Astrocyte (in vitro differentiated cells and primary cell): Measurements from ENCODE around the gene TJAP1. TPM values are rescaled to one million over a fixed set of nuclear protein-coding genes. Genes with fewer than 3 reads are reported as not detected.

Experiments used
- DNase-seq: peaks from one replicate; pipeline ENCODE4 v3.0.0-alpha.2; 2010; ENCODE audit warnings: low read depth
- FAIRE-seq: peaks from 2 replicates; lab custom pipeline; 2011; peaks lifted over from hg19 to GRCh38; lab: Jason Lieb, UNC
- H2AFZ ChIP-seq: 2 replicates; pipeline ENCODE4 v1.6.0; 2012; ENCODE audit warnings: low read depth, low read length, inconsistent platforms
- H3K27ac ChIP-seq: 2 replicates; pipeline ENCODE4 v1.5.1; 2011; ENCODE audit warnings: low read depth, low read length, inconsistent platforms
- H3K27me3 ChIP-seq: 2 replicates; pipeline ENCODE4 v1.6.0; 2011; ENCODE audit warnings: low read length, inconsistent platforms; ENCODE audit not compliant: insufficient read depth
- H3K36me3 ChIP-seq: 2 replicates; pipeline ENCODE4 v1.5.1; 2011; ENCODE audit warnings: low read length, inconsistent platforms; ENCODE audit not compliant: insufficient read depth
- H3K4me1 ChIP-seq: 2 replicates; pipeline ENCODE4 v1.5.1; 2011; ENCODE audit warnings: low read length, inconsistent platforms; ENCODE audit not compliant: insufficient read depth
- H3K4me2 ChIP-seq: 2 replicates; pipeline ENCODE4 v1.6.0; 2012; ENCODE audit warnings: low read length, inconsistent platforms
- H3K4me3 ChIP-seq: 2 replicates; pipeline ENCODE4 v1.5.1; 2011; ENCODE audit warnings: low read depth, mild to moderate bottlenecking, low read length, inconsistent platforms; ENCODE audit not compliant: insufficient read depth
- H3K79me2 ChIP-seq: 2 replicates; pipeline ENCODE4 v1.6.0; 2012; ENCODE audit warnings: mild to moderate bottlenecking, low read length, inconsistent platforms; ENCODE audit not compliant: insufficient read depth
- H3K9ac ChIP-seq: 2 replicates; pipeline ENCODE4 v1.6.0; 2012; ENCODE audit warnings: mild to moderate bottlenecking, low read length, inconsistent platforms
- H3K9me3 ChIP-seq: 2 replicates; pipeline ENCODE4 v1.5.1; 2012; ENCODE audit warnings: low read depth, mild to moderate bottlenecking, low read length, inconsistent platforms; ENCODE audit not compliant: insufficient read depth
- H4K20me1 ChIP-seq: 2 replicates; pipeline ENCODE4 v1.6.0; 2012; ENCODE audit warnings: low read length, inconsistent platforms; ENCODE audit not compliant: insufficient read depth
- H3K27ac Mint-ChIP-seq: one replicate; pipeline ENCODE4 v1.8.0; 2021; ENCODE audit warnings: mild to moderate bottlenecking, mixed read lengths; ENCODE audit not compliant: unreplicated experiment
- H3K27me3 Mint-ChIP-seq: one replicate; pipeline ENCODE4 v1.8.0; 2021; ENCODE audit warnings: low read depth, mixed read lengths; ENCODE audit not compliant: unreplicated experiment
- H3K36me3 Mint-ChIP-seq: one replicate; pipeline ENCODE4 v1.8.0; 2021; ENCODE audit warnings: low read depth, mixed read lengths; ENCODE audit not compliant: unreplicated experiment
- H3K4me1 Mint-ChIP-seq: one replicate; pipeline ENCODE4 v1.8.0; 2021; ENCODE audit warnings: low read depth, mixed read lengths; ENCODE audit not compliant: unreplicated experiment
- H3K4me3 Mint-ChIP-seq: one replicate; pipeline ENCODE4 v1.8.0; 2021; ENCODE audit warnings: mild to moderate bottlenecking, moderate library complexity, mixed read lengths; ENCODE audit not compliant: unreplicated experiment
- H3K9me3 Mint-ChIP-seq: one replicate; pipeline ENCODE4 v1.8.0; 2021; ENCODE audit warnings: mild to moderate bottlenecking, mixed read lengths; ENCODE audit not compliant: unreplicated experiment
- EZH2 ChIP-seq: IDR thresholded peaks from 2 replicates; pipeline ENCODE4 v1.6.1; 2012; ENCODE audit warnings: mild to moderate bottlenecking, low read length, inconsistent platforms; ENCODE audit not compliant: insufficient read depth
- total RNA-seq: library from RNA; stranded (reverse); gene quantifications from 2 replicates; pipeline ENCODE4 v1.2.1, GENCODE V29; 2021
- TF ChIP-seq, protein P1 (sequence below): IDR thresholded peaks from 2 replicates; pipeline ENCODE4 v1.5.1; 2011; ENCODE audit warnings: low read depth, mild to moderate bottlenecking, inconsistent platforms, low read length, moderate library complexity; ENCODE audit not compliant: insufficient read depth

The TJAP1 gene
- total RNA-seq, 1 donor from 2014 or later = 26.6 TPM

DNA sequence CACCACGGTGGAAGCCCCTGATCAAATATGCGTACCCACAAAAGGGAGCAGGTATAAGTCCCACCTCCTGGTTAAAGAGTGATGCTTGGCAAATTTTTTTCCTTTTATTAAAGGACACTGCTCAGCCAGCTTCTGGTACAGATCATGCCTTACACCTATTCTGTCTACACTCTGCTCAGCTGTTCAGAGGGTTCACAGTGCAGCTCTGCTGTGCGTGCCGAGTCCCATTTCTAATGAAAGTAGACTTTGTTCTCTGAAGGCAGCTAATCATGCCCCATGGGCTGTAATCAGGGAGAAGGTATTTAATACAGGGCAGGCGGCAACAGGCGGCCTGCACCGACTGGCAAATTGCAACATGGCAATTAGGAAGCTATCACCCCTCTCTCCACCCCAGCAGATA is 16.5 kb downstream of the TJAP1 start:
- no peak for FAIRE-seq
- H3K4me2 ChIP-seq = no peak overlapping the region
- H3K9ac ChIP-seq = no peak overlapping the region
- H3K9me3 Mint-ChIP-seq = no peaks in the 10 kb centered on the region
- no peak overlapping the region for H3K4me3 ChIP-seq
- no peak overlapping the region for H3K27ac Mint-ChIP-seq
- H3K4me3 Mint-ChIP-seq = no peak overlapping the region
- H3K9me3 ChIP-seq = no peaks in the 10 kb centered on the region
- H3K36me3 Mint-ChIP-seq = peaks cover 5% of the 10 kb centered on the region
- no peak for DNase-seq
- H3K27me3 ChIP-seq = no peaks in the 10 kb centered on the region
- peaks cover 41% of the 10 kb centered on the region for H3K79me2 ChIP-seq
- H3K27ac ChIP-seq = no peak overlapping the region
- H3K27me3 Mint-ChIP-seq = no peaks in the 10 kb centered on the region
- H3K36me3 ChIP-seq = no peaks in the 10 kb centered on the region
- no peak for TF ChIP-seq EZH2
- TF ChIP-seq, protein P1, sequence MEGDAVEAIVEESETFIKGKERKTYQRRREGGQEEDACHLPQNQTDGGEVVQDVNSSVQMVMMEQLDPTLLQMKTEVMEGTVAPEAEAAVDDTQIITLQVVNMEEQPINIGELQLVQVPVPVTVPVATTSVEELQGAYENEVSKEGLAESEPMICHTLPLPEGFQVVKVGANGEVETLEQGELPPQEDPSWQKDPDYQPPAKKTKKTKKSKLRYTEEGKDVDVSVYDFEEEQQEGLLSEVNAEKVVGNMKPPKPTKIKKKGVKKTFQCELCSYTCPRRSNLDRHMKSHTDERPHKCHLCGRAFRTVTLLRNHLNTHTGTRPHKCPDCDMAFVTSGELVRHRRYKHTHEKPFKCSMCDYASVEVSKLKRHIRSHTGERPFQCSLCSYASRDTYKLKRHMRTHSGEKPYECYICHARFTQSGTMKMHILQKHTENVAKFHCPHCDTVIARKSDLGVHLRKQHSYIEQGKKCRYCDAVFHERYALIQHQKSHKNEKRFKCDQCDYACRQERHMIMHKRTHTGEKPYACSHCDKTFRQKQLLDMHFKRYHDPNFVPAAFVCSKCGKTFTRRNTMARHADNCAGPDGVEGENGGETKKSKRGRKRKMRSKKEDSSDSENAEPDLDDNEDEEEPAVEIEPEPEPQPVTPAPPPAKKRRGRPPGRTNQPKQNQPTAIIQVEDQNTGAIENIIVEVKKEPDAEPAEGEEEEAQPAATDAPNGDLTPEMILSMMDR = no peak
- H4K20me1 ChIP-seq = peaks cover 72% of the 10 kb centered on the region
- peaks cover 41% of the 10 kb centered on the region for H3K4me1 ChIP-seq
- H3K4me1 Mint-ChIP-seq = peaks cover 28% of the 10 kb centered on the region
- no peak overlapping the region for H2AFZ ChIP-seq

DNA sequence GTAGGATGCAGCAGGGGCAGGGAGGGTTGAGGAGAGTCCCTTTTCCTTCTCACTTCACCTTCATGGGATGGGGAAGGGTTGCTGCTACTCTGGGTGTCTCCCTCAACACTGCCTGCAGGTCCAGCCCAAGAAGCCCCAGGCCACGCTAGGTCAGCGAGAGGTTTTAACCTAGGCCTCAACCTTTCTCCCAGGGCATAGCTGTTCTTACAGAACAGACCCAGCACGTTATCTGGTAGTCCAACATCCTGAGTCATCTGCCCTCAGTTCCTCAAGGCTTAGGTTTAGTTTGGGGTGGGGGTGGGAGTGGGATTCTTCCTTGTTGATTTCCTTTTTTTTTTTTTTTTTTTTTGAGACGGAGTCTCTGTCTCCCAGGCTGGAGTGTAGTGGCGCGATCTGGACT is 17.0 kb downstream of the TJAP1 start:
- peaks cover 4% of the 10 kb centered on the region for H3K36me3 ChIP-seq
- H3K9me3 ChIP-seq = no peaks in the 10 kb centered on the region
- no peak overlapping the region for H3K9ac ChIP-seq
- H3K4me3 ChIP-seq = no peak overlapping the region
- TF ChIP-seq, protein P1 = no peak
- TF ChIP-seq EZH2 = no peak
- no peak overlapping the region for H3K27ac Mint-ChIP-seq
- no peaks in the 10 kb centered on the region for H3K9me3 Mint-ChIP-seq
- H3K4me2 ChIP-seq = no peak overlapping the region
- peaks cover 37% of the 10 kb centered on the region for H3K79me2 ChIP-seq
- FAIRE-seq (no peak), DNase-seq (no peak)
- H3K36me3 Mint-ChIP-seq = peaks cover 6% of the 10 kb centered on the region
- H3K4me1 ChIP-seq = peaks cover 39% of the 10 kb centered on the region
- H2AFZ ChIP-seq = no peak overlapping the region
- no peak overlapping the region for H3K4me3 Mint-ChIP-seq
- H3K27me3 ChIP-seq = no peaks in the 10 kb centered on the region
- H3K4me1 Mint-ChIP-seq = peaks cover 23% of the 10 kb centered on the region
- no peak overlapping the region for H3K27ac ChIP-seq
- no peaks in the 10 kb centered on the region for H3K27me3 Mint-ChIP-seq
- H4K20me1 ChIP-seq = peaks cover 76% of the 10 kb centered on the region

DNA sequence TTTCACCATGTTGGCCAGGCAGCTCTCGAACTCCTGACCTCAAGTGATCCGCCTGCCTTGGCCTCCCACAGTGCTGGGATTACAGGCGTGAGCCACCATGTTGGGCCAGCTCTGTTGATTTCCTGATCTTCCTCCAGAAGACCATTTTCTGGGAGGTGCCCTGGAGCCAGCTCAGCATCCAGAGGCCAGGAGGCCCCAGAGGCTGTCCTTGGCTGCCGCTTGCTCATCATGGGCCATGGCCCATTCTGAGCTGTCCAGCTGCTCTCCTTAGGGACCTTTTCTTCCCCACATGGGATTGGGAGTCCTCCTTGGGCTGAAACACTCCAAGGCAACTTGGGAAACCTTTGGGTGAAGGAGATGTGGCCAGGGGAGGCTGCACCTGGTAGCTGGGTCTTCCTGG is 17.4 kb downstream of the TJAP1 start:
- H3K4me3 Mint-ChIP-seq = no peak overlapping the region
- H4K20me1 ChIP-seq = peaks cover 77% of the 10 kb centered on the region
- H3K4me1 Mint-ChIP-seq = peaks cover 22% of the 10 kb centered on the region
- H3K27me3 Mint-ChIP-seq = no peaks in the 10 kb centered on the region
- H3K9me3 Mint-ChIP-seq = no peaks in the 10 kb centered on the region
- DNase-seq = no peak
- TF ChIP-seq, protein P1 = no peak
- TF ChIP-seq EZH2 = no peak
- H3K9me3 ChIP-seq = no peaks in the 10 kb centered on the region
- peaks cover 8% of the 10 kb centered on the region for H3K36me3 ChIP-seq
- no peak overlapping the region for H2AFZ ChIP-seq
- H3K9ac ChIP-seq = no peak overlapping the region
- H3K27ac ChIP-seq = no peak overlapping the region
- peaks cover 34% of the 10 kb centered on the region for H3K79me2 ChIP-seq
- no peak overlapping the region for H3K27ac Mint-ChIP-seq
- H3K4me2 ChIP-seq = no peak overlapping the region
- no peak overlapping the region for H3K4me3 ChIP-seq
- H3K27me3 ChIP-seq = no peaks in the 10 kb centered on the region
- H3K4me1 ChIP-seq = peaks cover 39% of the 10 kb centered on the region
- FAIRE-seq = no peak
- peaks cover 7% of the 10 kb centered on the region for H3K36me3 Mint-ChIP-seq
